WTC11 (cell line): ENCODE data around the gene AVPI1. TPM values are rescaled to one million over a fixed set of nuclear protein-coding genes. Genes with fewer than 3 reads are reported as not detected.

Experiments
- ATAC-seq: fragments of 200-7000 bp; cut with Tn5 transposase; 2 replicates; pipeline ENCODE4 v1.10.0; 2021; ENCODE audit warnings: mild to moderate bottlenecking, moderate library complexity
- CTCF ChIA-PET: fragments of 300-600 bp; sonication (Branson Sonifier 250); formaldehyde crosslinking; loops from one replicate; lab custom pipeline; 2021; ENCODE audit warnings: antibody characterized with exemption; lab: Charles Lee
- POLR2A ChIA-PET: fragments of 350-600 bp; sonication (Branson Sonifier 250); formaldehyde crosslinking; loops from one replicate; lab custom pipeline; 2021; ENCODE audit warnings: antibody characterized with exemption; lab: Charles Lee
- DNase-seq: peaks from one replicate; pipeline ENCODE4 v3.0.0; 2021; ENCODE audit warnings: low spot score
- H3K27ac Mint-ChIP-seq: 2 replicates; pipeline ENCODE4 v1.8.0; 2021; ENCODE audit warnings: mixed read lengths
- H3K27me3 Mint-ChIP-seq: 2 replicates; pipeline ENCODE4 v1.8.0; 2021; ENCODE audit warnings: low read depth, mild to moderate bottlenecking, moderate library complexity, mixed read lengths
- H3K36me3 Mint-ChIP-seq: 2 replicates; pipeline ENCODE4 v1.8.0; 2021; ENCODE audit warnings: mixed read lengths
- H3K4me1 Mint-ChIP-seq: 2 replicates; pipeline ENCODE4 v1.8.0; 2022; ENCODE audit warnings: mixed read lengths
- H3K4me3 Mint-ChIP-seq: 2 replicates; pipeline ENCODE4 v1.8.0; 2021; ENCODE audit warnings: mild to moderate bottlenecking, moderate library complexity, mixed read lengths
- H3K9me3 Mint-ChIP-seq: 2 replicates; pipeline ENCODE4 v1.8.0; 2021; ENCODE audit warnings: mixed read lengths
- MXD4 ChIP-seq: fragments of 250-450 bp; sonication (Bioruptor Pico); IDR thresholded peaks from 2 replicates; pipeline ENCODE4 v1.8.0; 2021; ENCODE audit warnings: mild to moderate bottlenecking, moderate library complexity, borderline replicate concordance
- NFYB ChIP-seq: sonication (generic); formaldehyde crosslinking; conservative IDR thresholded peaks from 2 replicates; pipeline ENCODE4 v1.8.0; 2022; ENCODE audit warnings: low read depth, missing genetic modification reagents
- NR1H2 ChIP-seq: sonication (generic); formaldehyde crosslinking; IDR thresholded peaks from 2 replicates; pipeline ENCODE4 v1.9.0; 2021; ENCODE audit warnings: mild to moderate bottlenecking, moderate library complexity, missing genetic modification reagents
- RORB ChIP-seq: fragments of 250-450 bp; sonication (Bioruptor Pico); IDR thresholded peaks from 2 replicates; pipeline ENCODE4 v1.9.0; 2021; ENCODE audit warnings: mild to moderate bottlenecking
- ZNF317 ChIP-seq: sonication (generic); formaldehyde crosslinking; IDR thresholded peaks from 2 replicates; pipeline ENCODE4 v1.8.1; 2023; ENCODE audit warnings: low read depth, mild to moderate bottlenecking, moderate library complexity, missing genetic modification reagents, borderline replicate concordance
- total RNA-seq: library from RNA; stranded (reverse); gene quantifications from 3 replicates; pipeline ENCODE4 v1.2.3, GENCODE V29; 2021
- TF ChIP-seq, protein P1 (sequence below): sonication (generic); formaldehyde crosslinking; IDR thresholded peaks from 2 replicates; pipeline ENCODE4 v1.8.1; 2023; ENCODE audit warnings: mild to moderate bottlenecking, missing genetic modification reagents, borderline replicate concordance
- TF ChIP-seq, protein P2 (sequence below): fragments of 250-450 bp; sonication (Bioruptor Pico); IDR thresholded peaks from 2 replicates; pipeline ENCODE4 v1.8.0; 2021; ENCODE audit warnings: mild to moderate bottlenecking
- TF ChIP-seq, protein P3 (sequence below): sonication (generic); formaldehyde crosslinking; IDR thresholded peaks from 2 replicates; pipeline ENCODE4 v1.8.0; 2023; ENCODE audit warnings: missing genetic modification reagents, mild to moderate bottlenecking, borderline replicate concordance
- TF ChIP-seq, protein P4 (sequence below): sonication (generic); formaldehyde crosslinking; IDR thresholded peaks from 2 replicates; pipeline ENCODE4 v1.8.1; 2023; ENCODE audit warnings: mild to moderate bottlenecking, missing genetic modification reagents, moderate library complexity

The AVPI1 gene
- total RNA-seq, 1 experiment from 2014 or later: 9.8 TPM

DNA sequence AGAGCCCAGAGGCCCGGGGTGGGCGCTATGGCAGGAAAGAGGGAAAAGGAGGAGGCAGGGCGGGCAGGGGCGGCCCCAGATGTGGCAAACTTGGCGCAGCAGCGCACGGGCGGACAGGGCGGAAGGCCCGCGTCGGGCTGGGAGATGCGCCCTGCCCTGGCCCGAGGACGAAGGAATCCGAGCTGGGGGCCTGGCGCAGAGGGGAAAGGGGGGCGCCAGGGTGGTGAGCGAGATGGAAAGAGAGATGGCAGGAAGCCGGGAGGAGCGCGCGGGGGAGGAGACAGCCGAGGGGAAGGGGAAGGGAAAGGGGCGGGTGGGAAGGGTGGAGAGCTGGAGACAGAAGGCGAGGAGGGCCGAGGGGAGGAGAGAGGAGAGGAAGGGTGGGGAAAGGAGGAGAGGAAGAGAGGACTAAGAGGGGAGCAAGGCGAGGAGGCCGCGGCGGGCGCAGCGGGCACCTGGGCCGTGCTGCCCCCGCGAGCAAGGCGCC, 26.3 kb upstream of the AVPI1 start, which contains the start of gene MARVELD1 (continued):
- TF ChIP-seq ZNF317 (CRISPR knock-in tag): no peak
- no peak for TF ChIP-seq MXD4 (CRISPR knock-in tag)
- TF ChIP-seq, protein P1, sequence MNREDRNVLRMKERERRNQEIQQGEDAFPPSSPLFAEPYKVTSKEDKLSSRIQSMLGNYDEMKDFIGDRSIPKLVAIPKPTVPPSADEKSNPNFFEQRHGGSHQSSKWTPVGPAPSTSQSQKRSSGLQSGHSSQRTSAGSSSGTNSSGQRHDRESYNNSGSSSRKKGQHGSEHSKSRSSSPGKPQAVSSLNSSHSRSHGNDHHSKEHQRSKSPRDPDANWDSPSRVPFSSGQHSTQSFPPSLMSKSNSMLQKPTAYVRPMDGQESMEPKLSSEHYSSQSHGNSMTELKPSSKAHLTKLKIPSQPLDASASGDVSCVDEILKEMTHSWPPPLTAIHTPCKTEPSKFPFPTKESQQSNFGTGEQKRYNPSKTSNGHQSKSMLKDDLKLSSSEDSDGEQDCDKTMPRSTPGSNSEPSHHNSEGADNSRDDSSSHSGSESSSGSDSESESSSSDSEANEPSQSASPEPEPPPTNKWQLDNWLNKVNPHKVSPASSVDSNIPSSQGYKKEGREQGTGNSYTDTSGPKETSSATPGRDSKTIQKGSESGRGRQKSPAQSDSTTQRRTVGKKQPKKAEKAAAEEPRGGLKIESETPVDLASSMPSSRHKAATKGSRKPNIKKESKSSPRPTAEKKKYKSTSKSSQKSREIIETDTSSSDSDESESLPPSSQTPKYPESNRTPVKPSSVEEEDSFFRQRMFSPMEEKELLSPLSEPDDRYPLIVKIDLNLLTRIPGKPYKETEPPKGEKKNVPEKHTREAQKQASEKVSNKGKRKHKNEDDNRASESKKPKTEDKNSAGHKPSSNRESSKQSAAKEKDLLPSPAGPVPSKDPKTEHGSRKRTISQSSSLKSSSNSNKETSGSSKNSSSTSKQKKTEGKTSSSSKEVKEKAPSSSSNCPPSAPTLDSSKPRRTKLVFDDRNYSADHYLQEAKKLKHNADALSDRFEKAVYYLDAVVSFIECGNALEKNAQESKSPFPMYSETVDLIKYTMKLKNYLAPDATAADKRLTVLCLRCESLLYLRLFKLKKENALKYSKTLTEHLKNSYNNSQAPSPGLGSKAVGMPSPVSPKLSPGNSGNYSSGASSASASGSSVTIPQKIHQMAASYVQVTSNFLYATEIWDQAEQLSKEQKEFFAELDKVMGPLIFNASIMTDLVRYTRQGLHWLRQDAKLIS (CRISPR knock-in tag): no peak
- TF ChIP-seq NFYB (CRISPR knock-in tag): no peak
- TF ChIP-seq NR1H2: no peak
- TF ChIP-seq, protein P2, sequence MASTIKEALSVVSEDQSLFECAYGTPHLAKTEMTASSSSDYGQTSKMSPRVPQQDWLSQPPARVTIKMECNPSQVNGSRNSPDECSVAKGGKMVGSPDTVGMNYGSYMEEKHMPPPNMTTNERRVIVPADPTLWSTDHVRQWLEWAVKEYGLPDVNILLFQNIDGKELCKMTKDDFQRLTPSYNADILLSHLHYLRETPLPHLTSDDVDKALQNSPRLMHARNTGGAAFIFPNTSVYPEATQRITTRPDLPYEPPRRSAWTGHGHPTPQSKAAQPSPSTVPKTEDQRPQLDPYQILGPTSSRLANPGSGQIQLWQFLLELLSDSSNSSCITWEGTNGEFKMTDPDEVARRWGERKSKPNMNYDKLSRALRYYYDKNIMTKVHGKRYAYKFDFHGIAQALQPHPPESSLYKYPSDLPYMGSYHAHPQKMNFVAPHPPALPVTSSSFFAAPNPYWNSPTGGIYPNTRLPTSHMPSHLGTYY (CRISPR knock-in tag): no peak
- TF ChIP-seq, protein P3, sequence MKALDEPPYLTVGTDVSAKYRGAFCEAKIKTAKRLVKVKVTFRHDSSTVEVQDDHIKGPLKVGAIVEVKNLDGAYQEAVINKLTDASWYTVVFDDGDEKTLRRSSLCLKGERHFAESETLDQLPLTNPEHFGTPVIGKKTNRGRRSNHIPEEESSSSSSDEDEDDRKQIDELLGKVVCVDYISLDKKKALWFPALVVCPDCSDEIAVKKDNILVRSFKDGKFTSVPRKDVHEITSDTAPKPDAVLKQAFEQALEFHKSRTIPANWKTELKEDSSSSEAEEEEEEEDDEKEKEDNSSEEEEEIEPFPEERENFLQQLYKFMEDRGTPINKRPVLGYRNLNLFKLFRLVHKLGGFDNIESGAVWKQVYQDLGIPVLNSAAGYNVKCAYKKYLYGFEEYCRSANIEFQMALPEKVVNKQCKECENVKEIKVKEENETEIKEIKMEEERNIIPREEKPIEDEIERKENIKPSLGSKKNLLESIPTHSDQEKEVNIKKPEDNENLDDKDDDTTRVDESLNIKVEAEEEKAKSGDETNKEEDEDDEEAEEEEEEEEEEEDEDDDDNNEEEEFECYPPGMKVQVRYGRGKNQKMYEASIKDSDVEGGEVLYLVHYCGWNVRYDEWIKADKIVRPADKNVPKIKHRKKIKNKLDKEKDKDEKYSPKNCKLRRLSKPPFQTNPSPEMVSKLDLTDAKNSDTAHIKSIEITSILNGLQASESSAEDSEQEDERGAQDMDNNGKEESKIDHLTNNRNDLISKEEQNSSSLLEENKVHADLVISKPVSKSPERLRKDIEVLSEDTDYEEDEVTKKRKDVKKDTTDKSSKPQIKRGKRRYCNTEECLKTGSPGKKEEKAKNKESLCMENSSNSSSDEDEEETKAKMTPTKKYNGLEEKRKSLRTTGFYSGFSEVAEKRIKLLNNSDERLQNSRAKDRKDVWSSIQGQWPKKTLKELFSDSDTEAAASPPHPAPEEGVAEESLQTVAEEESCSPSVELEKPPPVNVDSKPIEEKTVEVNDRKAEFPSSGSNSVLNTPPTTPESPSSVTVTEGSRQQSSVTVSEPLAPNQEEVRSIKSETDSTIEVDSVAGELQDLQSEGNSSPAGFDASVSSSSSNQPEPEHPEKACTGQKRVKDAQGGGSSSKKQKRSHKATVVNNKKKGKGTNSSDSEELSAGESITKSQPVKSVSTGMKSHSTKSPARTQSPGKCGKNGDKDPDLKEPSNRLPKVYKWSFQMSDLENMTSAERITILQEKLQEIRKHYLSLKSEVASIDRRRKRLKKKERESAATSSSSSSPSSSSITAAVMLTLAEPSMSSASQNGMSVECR (CRISPR knock-in tag): no peak
- TF ChIP-seq, protein P4, sequence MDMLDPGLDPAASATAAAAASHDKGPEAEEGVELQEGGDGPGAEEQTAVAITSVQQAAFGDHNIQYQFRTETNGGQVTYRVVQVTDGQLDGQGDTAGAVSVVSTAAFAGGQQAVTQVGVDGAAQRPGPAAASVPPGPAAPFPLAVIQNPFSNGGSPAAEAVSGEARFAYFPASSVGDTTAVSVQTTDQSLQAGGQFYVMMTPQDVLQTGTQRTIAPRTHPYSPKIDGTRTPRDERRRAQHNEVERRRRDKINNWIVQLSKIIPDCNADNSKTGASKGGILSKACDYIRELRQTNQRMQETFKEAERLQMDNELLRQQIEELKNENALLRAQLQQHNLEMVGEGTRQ (CRISPR knock-in tag): no peak
- TF ChIP-seq, all 79 proteins: peak for 5

DNA sequence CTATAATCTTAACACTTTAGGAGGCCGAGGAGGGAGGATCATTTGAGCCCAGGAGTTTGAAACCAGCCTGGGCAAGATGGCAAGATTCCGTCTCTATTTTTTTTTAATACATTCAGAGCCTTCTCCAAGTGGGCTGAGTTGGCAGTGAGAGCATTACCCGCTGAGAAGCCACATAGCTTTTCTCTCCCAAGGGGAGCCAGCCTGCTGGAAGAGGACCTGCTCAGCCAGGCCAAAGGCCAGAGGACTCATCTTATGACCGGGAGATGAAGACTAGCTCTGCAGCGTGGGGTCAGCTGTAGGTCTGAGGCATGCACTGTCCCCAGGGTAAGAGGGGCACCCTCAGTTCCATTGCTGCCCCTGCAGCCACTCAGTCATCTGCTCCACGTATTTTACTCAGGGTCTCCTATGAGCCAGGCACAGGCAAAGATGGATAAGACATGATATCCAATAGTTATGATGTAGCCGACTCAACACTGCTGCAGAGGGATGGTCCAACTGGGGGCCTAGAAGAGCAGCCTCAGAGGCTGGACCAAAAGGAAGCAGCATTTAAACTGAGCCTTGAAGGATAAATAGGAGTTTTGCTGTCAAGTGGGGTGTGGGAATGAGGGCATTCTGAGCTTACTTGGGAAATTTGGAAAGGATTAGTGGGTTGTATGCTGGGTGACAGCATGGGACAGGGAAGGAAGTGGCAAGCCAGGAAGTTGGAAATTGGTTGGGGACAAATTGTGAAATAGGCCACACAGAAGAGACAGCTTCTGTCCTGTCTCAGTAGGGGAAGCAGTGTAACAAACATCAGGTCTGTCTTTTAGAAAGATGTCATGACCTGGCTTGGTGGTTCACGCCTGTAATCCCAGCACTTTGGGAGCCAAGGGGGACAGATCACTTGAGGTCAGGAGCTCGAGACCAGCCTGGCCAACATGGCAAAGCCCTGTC, 24.9 kb upstream of the AVPI1 start:
- POLR2A ChIA-PET: interaction anchor here (3.0 kb wide), 1 partner anchor 25 kb away, joined by 27 read pairs; the partner anchor contains the start of gene AVPI1
- H3K36me3 Mint-ChIP-seq: no peaks in the 10 kb centered on the region; the same call in 1 of the 2 replicates
- CTCF ChIA-PET: interaction anchor here (0.6 to 4.7 kb wide), 6 partner anchors 10 to 58 kb away, joined by 3 to 45 read pairs (median 16); partner anchors contain the start of gene AVPI1

More for the DNA sequence above, 24.9 kb upstream of the AVPI1 start:
- no peaks in the 10 kb centered on the region for H3K9me3 Mint-ChIP-seq
- ATAC-seq (no peak), DNase-seq (no peak)
- peaks cover 37% of the 10 kb centered on the region for H3K4me1 Mint-ChIP-seq
- peak overlapping the region; percentile 75 for H3K4me3 Mint-ChIP-seq
- 0 out of 2 replicates have a peak, but pooled peaks have one; percentile 45 for TF ChIP-seq ZNF317 (CRISPR knock-in tag)
- no peak for TF ChIP-seq RORB
- no peak overlapping the region for H3K27ac Mint-ChIP-seq
- H3K27me3 Mint-ChIP-seq: peaks cover 6% of the 10 kb centered on the region
